Activated CD8-positive, alpha-beta memory T cell treated with anti-CD3 and anti-CD28 coated beads for 1 hour (primary cell): ENCODE measurements around the gene PPP4R2.

ENCODE experiments used
- DNase-seq, 2 donors: peaks; one replicate each; pipeline ENCODE4 v3.0.0-alpha.2; 2020; ENCODE audit warnings: low read depth in 1 of 2; ENCODE audit errors: extremely low read depth in 1 of 2

The PPP4R2 gene

DNA sequence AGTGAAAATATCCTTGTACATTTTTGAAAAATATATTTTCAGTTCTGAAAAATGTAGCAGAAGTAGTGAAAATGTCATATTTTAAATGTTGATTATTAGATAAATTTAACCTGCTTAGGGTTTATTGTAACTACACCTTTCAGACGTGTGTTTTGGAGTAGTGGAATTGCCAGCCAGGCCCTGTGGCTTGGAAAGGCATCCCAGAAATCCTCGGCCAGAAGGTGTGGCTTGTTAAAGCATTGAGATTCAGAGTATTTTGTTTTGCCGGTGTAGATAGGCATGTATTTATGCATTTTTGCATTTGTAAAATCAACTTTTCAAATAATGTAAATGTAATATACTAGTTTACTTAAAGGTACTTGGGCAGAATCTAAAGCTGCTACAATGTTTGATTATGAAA, 71.8 kb downstream of the PPP4R2 start:
- DNase-seq: no peak

DNA sequence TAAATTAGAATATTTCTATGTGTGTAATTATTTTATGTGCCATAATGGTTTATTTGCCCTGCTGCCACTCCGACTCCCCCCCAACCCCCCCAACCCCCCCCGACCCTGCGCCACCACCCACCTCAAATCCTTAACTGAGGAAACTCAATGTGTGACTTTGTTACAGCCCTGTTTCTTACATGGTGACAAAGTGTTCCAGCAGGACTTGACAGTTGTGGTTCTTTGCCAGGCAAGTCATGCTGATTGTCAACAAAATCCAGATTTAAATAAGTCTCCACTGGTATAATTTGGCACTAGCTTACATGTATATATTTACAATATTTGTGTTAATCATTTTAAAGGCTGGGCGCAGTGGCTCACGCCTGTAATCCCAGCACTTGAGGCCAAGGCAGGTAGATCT, 72.6 kb downstream of the PPP4R2 start:
- DNase-seq: no peak

DNA sequence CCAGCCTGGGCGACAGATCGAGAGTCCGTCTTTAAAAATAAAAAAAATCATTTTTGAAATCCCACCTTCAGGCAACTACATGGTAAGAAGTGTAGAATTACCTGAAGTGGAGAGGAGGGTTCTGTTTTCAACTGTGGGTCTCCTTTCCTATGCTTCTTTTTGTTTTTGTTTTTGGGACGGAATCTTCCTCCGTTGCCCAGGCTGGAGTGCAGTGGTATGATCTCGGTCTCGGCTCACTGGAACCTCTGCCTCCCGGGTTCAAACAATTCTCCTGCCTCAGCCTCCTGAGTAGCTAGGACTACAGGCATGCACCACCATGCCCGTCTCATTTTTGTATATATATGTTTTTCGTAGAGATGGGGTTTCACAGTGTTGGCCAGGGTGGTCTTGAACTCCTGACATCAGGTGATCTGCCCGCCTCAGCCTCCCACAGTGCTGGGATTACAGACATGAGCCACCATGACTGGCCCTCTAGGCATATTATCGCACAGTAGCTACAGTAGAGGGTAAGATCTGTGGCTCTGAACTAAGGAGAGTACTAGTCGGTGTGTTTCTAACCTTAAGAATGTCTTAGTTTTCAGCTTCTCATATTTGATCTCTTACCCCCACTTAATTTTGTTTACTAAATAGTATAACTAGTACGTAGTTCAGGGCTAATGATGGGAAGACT, 73.3 kb downstream of the PPP4R2 start:
- DNase-seq: no peak

DNA sequence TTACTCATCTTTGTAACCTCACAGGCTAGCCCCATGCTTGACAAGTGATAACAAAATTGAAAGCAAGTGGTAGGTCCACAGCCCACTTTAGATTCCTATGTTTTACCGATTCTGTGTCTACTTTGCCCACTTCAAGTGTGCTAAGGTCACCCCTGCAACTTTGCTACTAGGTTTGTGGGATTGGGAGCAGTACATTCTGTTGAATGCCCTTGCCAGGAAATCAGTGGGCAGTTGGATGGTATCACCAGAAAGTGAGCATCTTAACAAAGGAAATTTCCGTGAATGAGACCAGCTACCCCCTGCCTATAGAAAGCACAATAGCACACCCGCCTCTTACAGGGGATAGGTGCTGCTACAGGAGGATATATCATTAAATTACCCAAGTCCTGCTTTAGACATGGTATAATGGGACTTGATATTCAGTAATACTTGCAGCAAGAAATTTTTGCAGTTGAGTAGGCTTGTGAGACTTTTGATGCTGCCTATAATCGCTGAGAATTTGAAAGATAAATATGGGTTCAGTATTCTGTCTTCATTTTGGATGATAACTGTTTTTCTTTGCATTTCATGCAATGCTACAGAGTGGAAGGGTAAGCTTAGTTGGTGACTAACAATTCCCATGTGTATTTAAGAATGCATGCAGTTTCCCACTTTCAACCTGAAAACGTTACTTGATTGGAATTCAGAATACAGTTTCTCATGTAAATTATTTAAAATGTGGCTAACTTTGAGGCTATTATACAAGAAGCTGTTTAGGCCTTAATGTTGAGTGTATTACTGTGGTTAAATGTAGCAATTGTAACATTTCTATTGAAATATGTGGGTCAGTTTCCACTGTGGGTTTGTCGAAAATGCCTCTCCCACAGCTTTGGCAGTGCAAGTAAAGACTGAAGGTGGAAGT, 74.3 kb downstream of the PPP4R2 start:
- DNase-seq: no peak

DNA sequence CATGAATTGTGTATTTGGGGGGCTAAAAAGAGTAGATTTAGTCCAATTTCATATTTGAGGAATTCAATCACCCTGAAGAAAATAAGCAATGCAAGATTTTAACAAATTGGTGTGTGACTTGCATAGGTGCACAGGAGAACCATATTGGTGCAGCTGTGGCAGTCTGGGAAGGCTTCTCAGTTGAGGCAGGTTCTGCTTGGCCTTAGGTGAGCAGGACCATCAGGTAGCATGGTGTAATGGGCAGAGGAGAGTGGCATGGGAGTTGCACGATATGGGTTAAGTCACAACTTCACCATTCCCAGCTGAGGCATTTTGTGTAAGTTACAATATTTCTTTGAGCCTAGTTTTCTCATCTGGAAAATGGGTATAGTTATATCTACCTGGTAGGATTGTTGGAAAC, 75.3 kb downstream of the PPP4R2 start:
- DNase-seq: no peak

- no peak for DNase-seq
Measured at GRCh38 chr3:73072634-73073033, 76.0 kb downstream of the PPP4R2 start.

DNA sequence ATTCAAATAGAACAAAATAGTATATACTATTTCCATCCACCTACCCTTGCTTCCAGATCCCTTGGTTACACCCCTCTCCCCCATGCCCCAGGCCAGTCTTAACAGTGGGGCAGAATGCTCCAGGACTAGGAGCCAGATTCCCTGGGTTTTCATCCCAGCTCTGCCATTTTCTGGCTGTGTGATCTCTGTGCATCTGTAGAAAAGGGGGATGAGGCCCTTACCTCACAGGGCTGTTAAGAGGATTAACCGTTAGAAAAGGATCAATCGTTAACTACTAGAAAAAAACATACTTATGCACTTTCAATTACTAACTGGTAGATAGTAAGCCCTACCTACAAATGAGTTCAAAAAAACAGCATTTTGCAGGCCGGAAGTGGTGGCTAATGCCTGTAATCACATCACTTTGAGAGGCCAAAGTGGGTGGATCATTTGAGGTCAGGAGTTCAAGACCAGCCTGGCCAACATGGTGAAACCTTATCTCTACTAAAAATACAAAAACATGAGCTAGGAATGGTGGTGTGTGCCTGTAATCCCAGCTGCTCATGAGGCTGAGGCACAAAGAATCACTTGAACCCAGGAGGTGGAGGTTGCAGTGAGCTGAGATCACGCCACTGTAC, 76.6 kb downstream of the PPP4R2 start:
- no peak for DNase-seq

DNA sequence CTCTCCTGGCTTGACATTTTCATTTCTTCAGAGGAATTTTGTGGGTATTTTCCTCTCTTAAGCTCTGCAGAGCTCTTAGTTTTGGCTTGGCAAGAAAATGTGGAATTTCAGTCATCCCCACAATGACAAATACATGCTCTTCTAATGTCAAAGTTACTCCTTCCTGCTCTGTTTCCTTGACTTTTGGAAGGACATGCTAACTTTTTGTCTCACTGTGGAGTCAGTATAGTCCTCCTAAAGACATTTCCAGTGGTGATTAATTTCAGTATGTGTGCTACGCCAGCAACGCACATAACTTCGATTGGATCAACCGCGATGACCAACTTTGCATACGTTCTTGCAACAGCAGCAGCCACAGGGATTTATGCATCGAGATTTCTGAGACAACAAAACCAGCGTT, 78.2 kb downstream of the PPP4R2 start:
- DNase-seq: no peak

GRCh38 chr3:73080216-73080966, 83.8 kb downstream of the PPP4R2 start:
- no peak for DNase-seq

DNA sequence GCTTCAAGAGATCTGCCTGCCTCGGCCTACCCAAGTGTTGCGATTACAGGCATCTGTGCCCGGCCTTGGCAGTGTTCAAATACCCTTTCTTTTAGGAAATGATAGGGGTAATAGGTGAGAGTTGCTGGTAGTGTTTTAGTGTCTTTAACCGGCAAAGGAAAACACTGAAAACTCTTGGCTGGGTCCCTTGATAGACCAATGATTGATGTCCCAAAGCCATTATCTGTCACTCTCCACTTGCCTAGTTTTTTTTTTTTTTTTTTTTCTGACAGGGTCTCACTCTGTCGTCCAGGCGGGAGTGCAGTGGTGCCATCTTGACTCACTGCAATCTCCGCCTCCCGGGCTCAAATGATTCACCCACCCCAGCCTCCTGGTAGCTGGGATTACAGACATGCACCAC, 84.5 kb downstream of the PPP4R2 start:
- DNase-seq: no peak

DNA sequence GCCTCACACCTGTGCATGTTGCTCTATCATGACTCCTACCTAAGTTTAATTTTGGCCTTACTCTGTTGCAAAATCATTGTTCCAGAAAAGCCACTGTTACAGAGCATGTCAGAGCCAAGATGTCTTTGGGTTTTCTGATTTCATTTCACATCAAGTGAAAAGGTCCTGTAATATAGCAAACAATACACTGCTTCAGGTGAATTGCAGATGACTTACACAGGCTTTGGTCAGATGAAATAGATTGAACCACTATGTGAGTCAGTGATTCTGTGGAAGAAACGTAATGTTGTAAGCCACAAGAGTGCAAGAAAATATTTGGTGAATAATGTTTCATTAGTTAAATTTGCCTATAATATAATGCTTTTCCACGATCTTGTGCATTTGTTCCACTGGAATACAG, 87.6 kb downstream of the PPP4R2 start:
- DNase-seq: no peak

DNA sequence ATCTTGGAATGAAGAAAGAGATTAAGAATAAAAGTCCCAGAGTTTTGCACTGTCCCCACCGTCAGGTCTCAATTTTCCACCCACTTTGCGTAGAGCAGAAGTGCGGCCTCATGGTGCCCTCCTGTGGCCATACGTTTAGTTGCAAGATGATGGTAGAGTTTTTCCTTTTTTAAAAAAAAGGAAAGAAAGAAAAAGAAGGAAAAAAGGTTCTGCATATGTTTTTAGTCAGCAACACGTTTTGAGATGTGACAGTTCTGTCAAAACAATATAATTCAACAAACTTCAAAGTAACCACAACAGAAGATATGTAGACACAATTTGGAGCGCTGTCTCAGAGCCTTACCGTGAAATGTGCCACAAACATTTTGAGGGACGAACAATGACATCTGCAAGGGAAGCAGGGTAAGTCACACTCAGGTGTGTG, 89.5 kb downstream of the PPP4R2 start:
- DNase-seq: peak; percentile 14 to 28

GRCh38 chr3:73094129-73094528, 97.5 kb downstream of the PPP4R2 start:
- DNase-seq: no peak

- DNase-seq: no peak
Measured at GRCh38 chr3:73094951-73095350, 98.3 kb downstream of the PPP4R2 start.

DNA sequence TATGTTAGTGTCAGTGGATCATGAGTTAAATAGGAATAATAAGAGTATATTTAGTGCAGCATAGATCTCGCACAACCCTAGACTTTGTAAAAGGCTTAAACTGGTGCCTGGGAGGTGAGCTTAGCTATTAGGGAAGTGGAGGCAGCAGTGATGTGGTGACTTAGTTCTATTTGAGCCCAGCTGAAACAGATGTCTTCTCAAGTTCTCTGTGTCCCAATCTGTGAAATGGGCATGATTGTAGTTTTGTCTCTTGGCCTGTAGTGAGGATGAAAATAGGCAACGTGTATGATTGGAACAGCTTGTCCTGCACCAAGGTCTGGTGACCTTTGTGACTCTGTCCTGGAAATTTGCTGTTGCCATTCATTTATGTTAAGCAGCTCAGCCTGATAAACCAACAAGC, 99.6 kb downstream of the PPP4R2 start:
- no peak for DNase-seq

DNA sequence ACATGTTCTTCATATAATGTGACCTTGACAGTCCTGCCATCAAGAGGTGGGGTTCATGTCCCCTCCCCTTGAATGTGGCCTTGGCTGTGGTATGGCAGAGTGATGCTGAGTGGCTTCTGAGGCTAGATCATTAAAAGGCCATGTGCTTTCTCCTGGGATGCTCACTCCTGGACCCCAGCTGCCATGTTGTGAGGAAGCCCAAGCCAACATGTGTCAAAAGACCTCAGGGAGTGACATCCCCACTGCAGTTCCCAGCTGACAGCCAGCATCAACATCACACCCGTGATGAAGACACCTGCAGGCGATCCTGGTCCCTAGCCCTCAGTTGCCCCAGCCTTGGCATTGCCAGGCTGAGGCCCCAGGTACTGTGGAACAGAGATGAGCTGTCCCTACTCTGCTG, 101.4 kb downstream of the PPP4R2 start:
- no peak for DNase-seq

DNA sequence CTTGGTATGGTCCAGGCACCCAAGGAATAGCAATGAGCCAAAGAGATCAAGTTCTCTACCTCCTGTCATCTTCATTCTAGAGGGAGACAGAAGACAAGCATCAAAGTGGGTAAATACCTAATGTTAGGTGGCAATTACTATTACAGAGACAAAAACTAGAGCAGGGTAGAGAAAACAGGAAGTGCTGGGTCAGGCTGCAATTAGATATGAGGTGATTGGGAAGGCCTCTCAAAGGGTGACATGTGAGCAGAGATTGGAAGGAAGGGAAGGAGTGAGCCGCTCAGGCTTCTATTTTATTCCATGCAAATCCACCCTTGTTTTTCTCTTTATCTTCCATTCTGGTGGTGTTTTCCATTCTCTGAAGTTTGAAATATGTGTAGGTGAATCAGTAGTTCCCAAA, 102.3 kb downstream of the PPP4R2 start:
- no peak for DNase-seq

DNA sequence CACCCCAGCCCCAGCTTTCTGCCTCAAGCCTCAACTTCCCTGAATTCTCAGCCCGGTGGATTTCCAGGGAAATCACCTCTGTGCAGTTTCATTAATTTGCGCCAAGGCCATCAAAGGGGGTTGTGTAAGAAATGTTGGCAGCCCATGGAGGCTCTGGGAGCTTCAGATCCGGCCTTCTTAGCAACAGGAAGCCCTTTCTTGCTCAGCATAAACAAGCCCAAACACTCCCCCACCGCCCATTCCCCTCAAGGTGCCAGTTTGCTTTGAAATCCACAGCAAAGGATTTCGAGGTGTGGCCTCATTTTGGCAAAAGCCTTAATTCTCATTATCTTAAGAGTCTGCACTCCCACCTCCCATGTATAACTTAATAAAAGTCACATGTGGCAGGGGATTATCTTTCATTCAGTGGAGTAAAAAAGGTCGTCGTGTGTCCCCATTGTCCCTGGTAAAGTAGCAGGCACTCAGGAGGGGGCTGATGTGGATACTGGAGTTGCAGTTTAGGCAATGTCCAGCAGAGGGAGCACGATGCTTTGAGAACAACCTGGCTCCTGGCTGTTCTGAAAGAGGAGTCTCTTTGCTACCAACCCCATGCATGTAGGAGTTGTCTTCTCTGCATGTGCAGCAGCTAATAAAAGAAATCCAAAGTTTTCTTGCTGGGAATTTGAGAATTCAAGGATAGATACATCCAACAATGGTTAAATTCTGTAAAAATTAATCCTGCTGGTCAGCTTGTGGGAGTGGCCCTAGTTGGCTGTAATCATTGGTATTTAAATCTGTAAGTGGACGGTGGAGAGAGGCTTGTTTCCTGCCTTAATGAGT, 104.3 kb downstream of the PPP4R2 start:
- DNase-seq: peak; percentile 19 to 60

DNA sequence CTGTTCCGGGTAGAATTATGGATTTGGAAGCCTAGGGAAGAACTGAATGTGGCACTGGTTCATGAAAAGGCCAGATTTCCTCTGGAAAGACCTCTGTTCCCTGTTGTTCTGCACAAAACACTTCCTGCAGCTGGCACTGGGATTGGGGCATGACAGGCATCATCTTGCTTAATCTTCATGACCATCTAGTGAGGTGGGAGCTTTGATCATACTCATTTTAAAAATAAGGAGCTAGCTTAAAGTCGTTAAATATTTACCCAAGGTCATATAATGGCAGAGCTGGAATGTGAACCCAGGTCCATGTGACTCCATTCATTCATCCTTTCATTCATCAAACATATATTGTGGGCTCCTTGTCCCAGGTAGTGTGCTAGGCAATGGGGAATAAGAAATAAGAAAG, 105.3 kb downstream of the PPP4R2 start:
- DNase-seq: no peak

GRCh38 chr3:73107215-73107614, 110.6 kb downstream of the PPP4R2 start:
- DNase-seq: no peak
